Gastrocnemius medialis (tissue), 4 donors: Measurements from ENCODE around the gene MTMR4. TPM values are rescaled to one million over a fixed set of nuclear protein-coding genes. Genes with fewer than 3 reads are reported as not detected.
"Not testable (repeated sequence)": the region's sequence is repeated elsewhere in the genome, so short reads cannot be mapped to it uniquely, and the experiment has no call there.

Experiments
- ATAC-seq, 2 donors: fragments of 150-250 bp; one replicate each; pipeline ENCODE4 v1.9.1; 2016
- DNase-seq, 2 donors: peaks; one replicate each; pipeline ENCODE4 v3.0.0-alpha.2; 2019
- H3K27ac ChIP-seq, 4 donors: fragments of 200-600 bp; sonication (generic); 1 replicate in 1 of 4; 2 replicates in 3 of 4; pipeline ENCODE4 v1.5.1; 2016 to 2018; ENCODE audit warnings: mild to moderate bottlenecking in 2 of 4, moderate library complexity in 1 of 4
- H3K27me3 ChIP-seq, 3 donors: fragments of 200-600 bp; sonication (generic) in 2 of 3; 1 replicate in 1 of 3; 2 replicates in 2 of 3; pipeline versions ENCODE4 v1.5.1 to v1.6.0; 2016 to 2019; ENCODE audit warnings: mild to moderate bottlenecking in 1 of 3, moderate library complexity in 1 of 3
- H3K36me3 ChIP-seq, 2 donors: fragments of 200-600 bp; sonication (generic) in 1 of 2; one replicate each; pipeline ENCODE4 v1.5.1; 2017 to 2018
- H3K4me1 ChIP-seq, 2 donors: fragments of 200-600 bp; sonication (generic) in 1 of 2; one replicate each; pipeline ENCODE4 v1.5.1; 2016 to 2017; ENCODE audit warnings: mild to moderate bottlenecking in 2 of 2
- H3K4me3 ChIP-seq, 4 donors: fragments of 200-600 bp; sonication (generic) in 3 of 4; 1 replicate in 1 of 4; 2 replicates in 3 of 4; pipeline ENCODE4 v1.5.1; 2016 to 2019; ENCODE audit warnings: mild to moderate bottlenecking in 2 of 4
- H3K9me3 ChIP-seq, 3 donors: fragments of 200-600 bp; sonication (generic) in 2 of 3; 1 replicate in 1 of 3; 2 replicates in 2 of 3; pipeline ENCODE4 v1.5.1; 2016 to 2019
- POLR2A ChIP-seq, 2 donors: fragments of 450-650 bp; IDR thresholded peaks; one replicate each; pipeline ENCODE4 v1.6.1; 2017; ENCODE audit warnings: antibody characterized with exemption in 2 of 2, mild to moderate bottlenecking in 2 of 2, moderate library complexity in 2 of 2
- in situ Hi-C, 4 donors: fragments of 200-750 bp; cut with MboI; loops; one replicate each; pipeline versions ENCODE4 v1.15.0 to v1.8.0; 2017; ENCODE audit warnings: low sequenced_read_pairs in 4 of 4
- intact Hi-C: fragments of 100-400 bp; cut with DNase I; formaldehyde crosslinking; loops from one replicate; pipeline ENCODE4 v1.15.1; 2023; ENCODE audit warnings: low total_unique reads
- total RNA-seq, 4 donors: library from RNA; depleted of rRNA; stranded (reverse); fragments of >200 nt; gene quantifications; one replicate each; pipeline versions ENCODE4 v1.1.0 to v1.2.3, GENCODE V29; 2016
- TF ChIP-seq, protein P1 (sequence below), 5 experiments: fragments of 450-650 bp in 3 of 5; fragments of 200-600 bp in 2 of 5; sonication (generic) in 2 of 5; IDR thresholded peaks in 4 of 5; conservative IDR thresholded peaks in 1 of 5; 1 replicate in 4 of 5; 2 replicates in 1 of 5; pipeline ENCODE4 v1.5.1; 2016 to 2019; ENCODE audit warnings: antibody characterized with exemption in 5 of 5, mild to moderate bottlenecking in 3 of 5, moderate library complexity in 3 of 5

Gene MTMR4
- total RNA-seq, 4 donors from 2014 or later, result 7.9 to 16.1 (median 11.1) TPM

DNA sequence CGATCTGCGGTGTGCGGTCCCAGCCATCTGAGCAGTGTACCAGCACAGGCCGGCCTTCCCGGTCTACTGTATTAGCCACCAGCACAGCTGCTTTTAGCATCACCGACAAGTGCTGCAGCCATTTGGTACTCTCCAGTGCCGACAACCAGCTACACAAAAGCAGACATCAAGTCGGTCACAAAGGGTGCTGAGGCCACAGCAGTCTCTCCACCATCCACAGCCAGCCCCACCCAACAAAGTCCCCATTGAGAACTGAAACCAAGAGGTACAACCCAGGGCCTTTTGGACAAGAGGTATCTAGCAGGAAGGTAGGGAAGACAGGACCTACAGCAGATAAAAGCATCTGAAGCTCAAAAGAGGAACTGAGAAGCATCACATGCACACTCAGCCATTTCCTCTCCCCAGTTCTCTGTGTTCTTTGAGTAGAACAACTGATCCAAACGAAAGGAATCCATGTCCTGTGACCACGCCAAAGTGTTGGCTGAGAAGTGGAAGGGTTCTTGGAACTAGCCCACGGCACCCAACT, 9.5 kb downstream of the MTMR4 start:
- Histone ChIP-seq H3K27me3 (no peaks in the 10 kb centered on the region), H3K27ac (no peak overlapping the region), H3K9me3 (no peaks in the 10 kb centered on the region), H3K36me3 (peaks cover 0 to 97% of the 10 kb centered on the region in 2 donors), H3K4me3 (no peak overlapping the region), H3K4me1 (no peaks in the 10 kb centered on the region)
- TF ChIP-seq, protein P1, sequence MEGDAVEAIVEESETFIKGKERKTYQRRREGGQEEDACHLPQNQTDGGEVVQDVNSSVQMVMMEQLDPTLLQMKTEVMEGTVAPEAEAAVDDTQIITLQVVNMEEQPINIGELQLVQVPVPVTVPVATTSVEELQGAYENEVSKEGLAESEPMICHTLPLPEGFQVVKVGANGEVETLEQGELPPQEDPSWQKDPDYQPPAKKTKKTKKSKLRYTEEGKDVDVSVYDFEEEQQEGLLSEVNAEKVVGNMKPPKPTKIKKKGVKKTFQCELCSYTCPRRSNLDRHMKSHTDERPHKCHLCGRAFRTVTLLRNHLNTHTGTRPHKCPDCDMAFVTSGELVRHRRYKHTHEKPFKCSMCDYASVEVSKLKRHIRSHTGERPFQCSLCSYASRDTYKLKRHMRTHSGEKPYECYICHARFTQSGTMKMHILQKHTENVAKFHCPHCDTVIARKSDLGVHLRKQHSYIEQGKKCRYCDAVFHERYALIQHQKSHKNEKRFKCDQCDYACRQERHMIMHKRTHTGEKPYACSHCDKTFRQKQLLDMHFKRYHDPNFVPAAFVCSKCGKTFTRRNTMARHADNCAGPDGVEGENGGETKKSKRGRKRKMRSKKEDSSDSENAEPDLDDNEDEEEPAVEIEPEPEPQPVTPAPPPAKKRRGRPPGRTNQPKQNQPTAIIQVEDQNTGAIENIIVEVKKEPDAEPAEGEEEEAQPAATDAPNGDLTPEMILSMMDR (IDR thresholded peaks at IDR 0.05 in 4 of 5, conservative IDR thresholded peaks at IDR 0.05 in 1 of 5), result no peak
- TF ChIP-seq POLR2A (IDR thresholded peaks at IDR 0.05), result no peak
- DNase-seq, result no peak
- in situ Hi-C loops (loop anchor here in 2 of 4 donors (25.0 kb wide), 2 partner anchors 157 to 507 kb away; no protein-coding TSS in a partner anchor), intact Hi-C loops (no loop called here)
- ATAC-seq, result no peak

DNA sequence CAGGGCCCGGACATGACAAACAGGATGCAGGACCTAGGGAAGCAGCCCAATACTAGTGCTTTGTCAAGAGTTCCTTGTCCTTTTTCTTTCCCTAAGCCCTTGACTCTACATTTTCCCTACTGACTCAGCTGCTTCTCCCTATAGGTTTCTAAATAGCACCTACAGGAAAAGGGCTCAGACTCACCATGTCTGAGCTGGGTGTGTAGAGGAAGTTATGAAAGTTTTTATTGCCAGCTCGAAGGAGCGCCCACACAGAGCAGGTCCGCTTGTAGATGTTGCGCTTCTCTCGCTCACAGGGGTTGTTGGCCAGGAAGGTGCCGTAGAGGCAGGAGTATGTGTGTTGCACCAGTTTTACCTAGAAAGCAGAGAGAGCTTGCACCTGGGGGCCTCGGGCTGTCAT, 10.6 kb downstream of the MTMR4 start:
- peaks cover 0 to 96% of the 10 kb centered on the region in 2 donors for H3K36me3 ChIP-seq
- intact Hi-C loops, result no loop called here
- H3K9me3 ChIP-seq, result no peaks in the 10 kb centered on the region
- TF ChIP-seq, protein P1 (IDR thresholded peaks at IDR 0.05 in 4 of 5, conservative IDR thresholded peaks at IDR 0.05 in 1 of 5), result no peak
- no peak for TF ChIP-seq POLR2A (IDR thresholded peaks at IDR 0.05)
- H3K4me3 ChIP-seq, result no peak overlapping the region
- ATAC-seq (no peak), DNase-seq (no peak)
- in situ Hi-C loops, result loop anchor here in 2 of 4 donors (25.0 kb wide), 2 partner anchors 158 to 508 kb away; no protein-coding TSS in a partner anchor
- H3K27me3 ChIP-seq, result no peaks in the 10 kb centered on the region
- no peak overlapping the region for H3K27ac ChIP-seq
- no peaks in the 10 kb centered on the region for H3K4me1 ChIP-seq

DNA sequence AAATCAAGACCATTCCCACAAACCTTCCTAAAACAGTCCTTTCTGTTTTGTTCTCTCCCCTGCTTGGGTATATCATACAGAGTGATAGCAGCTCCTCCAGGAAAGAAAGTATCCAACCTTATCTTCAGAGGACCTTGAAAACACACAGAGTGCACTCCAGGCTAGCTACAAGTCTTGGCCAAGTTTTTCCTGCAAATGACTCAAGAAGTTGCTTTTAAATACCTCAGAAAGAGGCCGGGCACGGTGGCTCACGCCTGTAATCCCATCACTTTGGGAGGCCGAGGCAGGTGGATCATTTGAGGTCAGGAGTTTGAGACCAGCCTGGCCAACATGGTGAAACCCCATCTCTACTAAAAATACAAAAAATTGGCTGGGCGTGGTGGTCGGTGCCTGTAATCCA, 11.3 kb downstream of the MTMR4 start:
- in situ Hi-C loops, result loop anchor here in 2 of 4 donors (25.0 kb wide), 2 partner anchors 159 to 509 kb away; no protein-coding TSS in a partner anchor
- H3K4me1 ChIP-seq, DNase-seq, H3K9me3 ChIP-seq, ATAC-seq, H3K4me3 ChIP-seq, intact Hi-C loops, H3K27me3 ChIP-seq, H3K27ac ChIP-seq: not testable (repeated sequence)
- peaks cover 0 to 89% of the 10 kb centered on the region in 2 donors for H3K36me3 ChIP-seq

DNA sequence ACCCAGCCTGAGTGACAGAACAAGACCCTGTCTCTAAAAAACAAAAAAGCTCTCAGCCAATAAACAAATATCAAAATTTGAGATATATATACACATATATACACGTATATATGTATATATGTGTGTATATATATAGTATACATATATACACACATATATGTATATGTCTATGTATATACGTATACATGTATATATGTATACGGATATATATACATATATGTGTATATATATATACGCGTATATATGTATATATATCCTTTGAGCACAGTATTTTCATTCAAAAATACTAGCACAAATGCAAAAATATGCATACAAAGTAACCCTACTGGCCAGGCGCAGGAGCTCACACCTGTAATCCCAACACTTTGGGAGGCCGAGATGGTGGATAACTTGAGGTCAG, 13.0 kb downstream of the MTMR4 start:
- H3K27ac ChIP-seq, result no peak overlapping the region
- no peak overlapping the region for H3K4me3 ChIP-seq
- DNase-seq (no peak), ATAC-seq (no peak)
- peaks cover 0 to 89% of the 10 kb centered on the region in 2 donors for H3K36me3 ChIP-seq
- TF ChIP-seq POLR2A (IDR thresholded peaks at IDR 0.05), result no peak
- TF ChIP-seq, protein P1 (IDR thresholded peaks at IDR 0.05 in 4 of 5, conservative IDR thresholded peaks at IDR 0.05 in 1 of 5), result no peak
- intact Hi-C loops, result no loop called here
- no peaks in the 10 kb centered on the region for H3K9me3 ChIP-seq
- H3K27me3 ChIP-seq, result no peaks in the 10 kb centered on the region
- in situ Hi-C loops, result loop anchor here in 2 of 4 donors (25.0 kb wide), 2 partner anchors 161 to 511 kb away; no protein-coding TSS in a partner anchor
- no peaks in the 10 kb centered on the region for H3K4me1 ChIP-seq

DNA sequence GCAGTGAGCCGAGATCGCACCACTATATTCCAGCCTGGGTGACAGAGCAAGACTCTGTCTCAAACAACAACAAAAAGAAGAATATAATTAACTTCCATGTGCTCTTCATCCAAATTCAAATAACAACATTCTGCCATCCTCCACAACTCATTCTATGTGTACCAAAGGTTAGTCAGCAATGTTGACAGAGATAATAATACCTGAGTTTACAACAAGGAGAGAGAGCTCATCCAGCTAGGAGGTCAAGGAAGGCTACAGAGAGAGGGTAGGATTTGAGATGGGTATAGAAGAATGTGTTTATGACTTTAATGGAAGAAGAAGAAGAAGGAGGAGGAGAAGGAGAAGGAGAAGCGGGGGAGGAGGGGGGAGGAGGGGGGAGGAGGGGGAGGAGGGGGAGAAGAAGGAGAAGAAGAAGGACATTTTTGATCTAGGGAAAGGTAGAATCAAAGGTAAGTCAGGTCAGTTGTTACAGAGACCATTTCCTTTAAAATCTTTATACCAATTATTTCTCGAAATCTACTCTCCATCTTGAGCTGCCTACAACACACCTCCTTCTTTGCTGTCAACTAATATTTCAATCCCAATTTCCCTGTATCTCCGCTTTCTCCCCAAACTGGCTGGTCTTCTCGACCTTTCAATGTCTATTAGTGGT, 16.1 kb downstream of the MTMR4 start:
- no peak for ATAC-seq
- in situ Hi-C loops, result no loop called here

More for the DNA sequence above, 16.1 kb downstream of the MTMR4 start:
- Histone ChIP-seq H3K4me3 (no peak overlapping the region), H3K9me3 (no peaks in the 10 kb centered on the region), H3K36me3 (peaks cover 6 to 89% of the 10 kb centered on the region in 2 donors), H3K27ac (no peak overlapping the region), H3K4me1 (no peaks in the 10 kb centered on the region), H3K27me3 (no peaks in the 10 kb centered on the region)
- intact Hi-C loops, result no loop called here
- no peak for DNase-seq
- TF ChIP-seq, protein P1 (IDR thresholded peaks at IDR 0.05 in 4 of 5, conservative IDR thresholded peaks at IDR 0.05 in 1 of 5), result no peak
- TF ChIP-seq POLR2A (IDR thresholded peaks at IDR 0.05), result no peak
